SK-N-SH treated with all-trans-retinoic acid at 6 μM for 48 hours (cell line): Measurements from ENCODE around the gene GON4L.
"Not testable (repeated sequence)": the region's sequence is repeated elsewhere in the genome, so short reads cannot be mapped to it uniquely, and the experiment has no call there.

ENCODE experiments used
- ZC3H10 ChIP-seq: fragments of 250-450 bp; sonication (Bioruptor Pico); IDR thresholded peaks from 2 replicates; pipeline ENCODE4 v1.5.1; 2021; ENCODE audit warnings: mild to moderate bottlenecking, moderate library complexity
- ZFP30 ChIP-seq: fragments of 450-650 bp; formaldehyde crosslinking; IDR thresholded peaks from 2 replicates; pipeline ENCODE4 v1.5.0; 2022; ENCODE audit warnings: mild to moderate bottlenecking, moderate library complexity

DNA sequence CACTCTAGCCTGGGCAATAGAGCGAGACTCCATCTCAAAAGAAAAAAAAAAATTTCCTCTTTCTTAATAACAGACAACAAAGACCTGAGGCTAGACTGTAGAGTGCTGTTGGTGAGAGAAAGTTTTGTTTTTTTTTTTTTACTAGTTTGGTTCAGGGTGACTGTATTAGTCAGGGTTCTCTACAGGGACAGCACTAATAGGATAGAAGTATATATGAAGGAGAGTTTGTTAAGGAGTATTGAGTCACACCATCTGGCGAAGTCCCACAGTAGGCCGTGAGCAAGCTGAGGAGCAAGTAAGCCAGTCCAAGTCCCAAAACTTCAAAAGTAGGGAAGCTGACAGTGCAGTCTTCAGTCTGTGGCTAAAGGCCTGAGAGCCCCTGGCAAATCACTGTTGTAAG, 145.6 kb downstream of the GON4L start:
- not testable (repeated sequence) for TF ChIP-seq ZFP30, ZC3H10 (CRISPR knock-in tag)
